Astrocyte of the cerebellum (primary cell): Measurements from ENCODE around the gene PADI2.

ENCODE experiments used
- DNase-seq: peaks from one replicate; pipeline ENCODE4 v3.0.0-alpha.2; 2011; ENCODE audit warnings: low read depth
- H3K4me3 ChIP-seq: 2 replicates; pipeline ENCODE4 v1.5.1; 2011; ENCODE audit warnings: mild to moderate bottlenecking, low read depth, low read length, moderate library complexity
- in situ Hi-C: cut with HindIII; loops from 2 replicates; pipeline ENCODE4 v1.10.0; 2017; ENCODE audit warnings: low sequenced_read_pairs
- TF ChIP-seq, protein P1 (sequence below): IDR thresholded peaks from 2 replicates; pipeline ENCODE4 v1.5.1; 2012; ENCODE audit warnings: low read length, low read depth, moderate library complexity, mild to moderate bottlenecking; ENCODE audit errors: missing control alignments

The PADI2 gene

DNA sequence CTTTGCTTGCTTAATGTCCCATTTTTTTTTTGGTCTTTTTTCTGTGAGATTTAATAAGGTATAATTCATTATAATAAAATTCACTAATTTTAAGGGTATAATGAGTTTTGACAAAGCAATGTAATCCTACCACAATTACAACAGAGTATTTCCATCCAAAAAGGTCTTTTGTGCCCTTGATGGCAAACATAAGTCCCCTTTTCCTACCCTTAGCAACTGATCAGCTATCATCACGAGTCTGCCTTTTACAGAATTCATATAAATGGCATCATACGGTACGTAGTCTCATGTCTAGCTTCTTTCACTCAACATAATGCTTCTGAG is 73.0 kb downstream of the PADI2 start:
- no peak for DNase-seq
- no peak overlapping the region for H3K4me3 ChIP-seq
- in situ Hi-C loops, result no loop called here
- TF ChIP-seq, protein P1, sequence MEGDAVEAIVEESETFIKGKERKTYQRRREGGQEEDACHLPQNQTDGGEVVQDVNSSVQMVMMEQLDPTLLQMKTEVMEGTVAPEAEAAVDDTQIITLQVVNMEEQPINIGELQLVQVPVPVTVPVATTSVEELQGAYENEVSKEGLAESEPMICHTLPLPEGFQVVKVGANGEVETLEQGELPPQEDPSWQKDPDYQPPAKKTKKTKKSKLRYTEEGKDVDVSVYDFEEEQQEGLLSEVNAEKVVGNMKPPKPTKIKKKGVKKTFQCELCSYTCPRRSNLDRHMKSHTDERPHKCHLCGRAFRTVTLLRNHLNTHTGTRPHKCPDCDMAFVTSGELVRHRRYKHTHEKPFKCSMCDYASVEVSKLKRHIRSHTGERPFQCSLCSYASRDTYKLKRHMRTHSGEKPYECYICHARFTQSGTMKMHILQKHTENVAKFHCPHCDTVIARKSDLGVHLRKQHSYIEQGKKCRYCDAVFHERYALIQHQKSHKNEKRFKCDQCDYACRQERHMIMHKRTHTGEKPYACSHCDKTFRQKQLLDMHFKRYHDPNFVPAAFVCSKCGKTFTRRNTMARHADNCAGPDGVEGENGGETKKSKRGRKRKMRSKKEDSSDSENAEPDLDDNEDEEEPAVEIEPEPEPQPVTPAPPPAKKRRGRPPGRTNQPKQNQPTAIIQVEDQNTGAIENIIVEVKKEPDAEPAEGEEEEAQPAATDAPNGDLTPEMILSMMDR, result no peak

DNA sequence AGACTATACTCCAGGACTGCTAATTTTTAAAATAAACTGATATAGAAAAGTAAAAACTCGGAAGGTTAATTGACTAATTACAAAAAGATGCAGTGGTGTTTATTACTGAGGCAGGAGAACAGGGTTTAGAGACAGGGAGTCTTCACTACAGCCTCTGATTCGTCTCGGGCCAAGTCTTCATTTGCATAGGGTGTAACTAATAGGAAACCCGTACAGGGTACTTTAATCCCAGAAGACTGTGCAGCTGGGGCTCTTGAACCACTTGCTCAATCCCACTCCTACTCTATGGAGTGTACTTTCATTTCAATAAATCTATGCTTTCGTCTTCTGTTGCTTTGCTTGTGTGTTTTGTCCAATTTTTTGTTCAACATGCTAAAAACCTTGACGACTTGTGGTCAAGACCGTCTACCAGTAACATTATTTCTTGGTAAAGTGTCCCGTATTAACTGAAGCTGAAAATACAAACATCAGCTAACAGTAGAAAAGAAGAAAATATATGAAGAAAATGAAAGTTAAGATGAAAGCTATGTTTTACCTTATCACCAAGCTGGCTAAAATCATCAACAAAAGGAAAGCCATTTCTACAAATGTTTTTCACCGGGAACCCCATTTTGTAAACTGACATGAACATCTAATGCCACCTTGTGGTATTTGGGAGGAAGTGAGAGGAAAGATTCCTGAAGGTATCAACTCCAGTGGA is 73.5 kb downstream of the PADI2 start:
- peak; percentile 57 for DNase-seq
- TF ChIP-seq, protein P1, result peak; percentile 72
- in situ Hi-C loops, result no loop called here

DNA sequence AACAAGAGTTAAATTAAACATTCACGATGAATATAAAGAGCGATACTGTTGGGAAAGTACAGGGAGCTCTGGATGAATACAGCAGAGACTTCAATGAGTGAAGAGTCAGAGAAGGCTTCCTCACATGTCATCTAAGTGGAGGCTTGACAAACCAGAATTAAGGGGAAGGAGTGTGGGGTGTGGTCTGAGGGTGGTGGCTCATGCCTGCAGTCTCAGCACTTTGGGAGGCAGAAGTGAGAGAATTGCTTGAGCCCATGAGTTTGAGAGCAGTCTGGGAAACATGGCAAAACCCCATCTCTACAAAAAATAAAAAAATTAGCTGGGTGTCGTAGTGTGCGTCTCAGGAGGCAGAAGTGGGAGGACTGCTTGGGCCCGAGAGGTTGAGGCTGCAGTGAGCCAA is 74.1 kb downstream of the PADI2 start:
- no peak overlapping the region for H3K4me3 ChIP-seq
- in situ Hi-C loops, result no loop called here
- TF ChIP-seq, protein P1, result no peak
- no peak for DNase-seq

More for the DNA sequence above, 73.5 kb downstream of the PADI2 start:
- H3K4me3 ChIP-seq, result peak overlapping the region; percentile 19

GRCh38 chr1:17043676-17044075 is 75.6 kb downstream of the PADI2 start:
- TF ChIP-seq, protein P1, result no peak
- DNase-seq, result no peak
- in situ Hi-C loops, result loop anchor here (5.0 kb wide), 1 partner anchor 71 kb away; no protein-coding TSS in a partner anchor
- H3K4me3 ChIP-seq, result no peak overlapping the region

DNA sequence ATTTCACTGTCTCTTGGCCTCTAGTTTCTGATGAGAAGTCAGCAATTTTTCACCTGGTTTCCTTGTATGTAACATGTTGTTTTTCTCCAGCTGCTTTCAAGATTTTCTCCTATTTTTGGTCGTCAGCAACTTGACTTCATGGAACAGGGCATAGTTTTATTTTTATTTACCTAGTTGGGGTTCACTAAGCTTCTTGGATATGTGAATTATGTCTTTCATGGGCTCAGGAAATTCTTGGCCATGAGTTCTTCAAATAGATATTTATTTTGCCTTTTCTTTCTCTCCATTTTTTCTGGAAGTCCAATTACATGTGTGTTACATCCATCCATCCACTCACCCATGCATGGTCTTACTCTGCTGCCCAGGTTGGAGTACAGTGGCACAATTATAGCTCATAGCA is 79.1 kb downstream of the PADI2 start:
- TF ChIP-seq, protein P1, result no peak
- DNase-seq, result no peak
- in situ Hi-C loops, result loop anchor here (5.0 kb wide), 1 partner anchor 68 kb away; no protein-coding TSS in a partner anchor
- no peak overlapping the region for H3K4me3 ChIP-seq

DNA sequence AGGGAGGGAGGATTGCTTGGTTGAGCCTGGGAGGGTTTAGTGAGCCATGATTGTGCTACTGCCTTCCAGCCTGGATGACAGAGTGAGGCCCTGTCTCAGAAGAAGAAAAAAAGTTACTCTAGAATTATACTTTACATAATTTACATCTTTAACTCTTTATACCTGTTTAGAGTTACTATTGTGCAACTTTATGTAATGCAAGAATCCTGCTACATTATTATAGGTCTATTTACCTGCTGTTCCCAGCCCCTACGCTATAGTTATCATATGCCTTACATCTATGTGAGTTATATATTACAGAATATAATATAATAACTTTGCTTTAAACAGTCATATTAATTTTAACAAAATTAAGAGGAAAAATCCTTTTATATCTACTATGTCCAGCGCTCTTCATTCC is 79.7 kb downstream of the PADI2 start:
- no peak overlapping the region for H3K4me3 ChIP-seq
- in situ Hi-C loops, result no loop called here
- no peak for DNase-seq
- TF ChIP-seq, protein P1, result no peak
